Fibroblast of pulmonary artery (primary cell): Measurements from ENCODE around the gene ENSA.
"Not testable (repeated sequence)": the region's sequence is repeated elsewhere in the genome, so short reads cannot be mapped to it uniquely, and the experiment has no call there.

Experiments used
- DNase-seq: peaks from one replicate; pipeline ENCODE4 v3.0.0-alpha.2; 2010; ENCODE audit warnings: low read depth
- H3K4me3 ChIP-seq: replicated peaks from 2 replicates; pipeline ENCODE4 v1.5.1; 2011; ENCODE audit warnings: low read depth, mild to moderate bottlenecking, control low read depth, low read length, moderate library complexity
- TF ChIP-seq, protein P1 (sequence below): IDR thresholded peaks from 2 replicates; pipeline ENCODE4 v1.5.1; 2011; ENCODE audit warnings: mild to moderate bottlenecking, control low read depth, low read length, inconsistent platforms; ENCODE audit errors: missing control alignments

The ENSA gene

DNA sequence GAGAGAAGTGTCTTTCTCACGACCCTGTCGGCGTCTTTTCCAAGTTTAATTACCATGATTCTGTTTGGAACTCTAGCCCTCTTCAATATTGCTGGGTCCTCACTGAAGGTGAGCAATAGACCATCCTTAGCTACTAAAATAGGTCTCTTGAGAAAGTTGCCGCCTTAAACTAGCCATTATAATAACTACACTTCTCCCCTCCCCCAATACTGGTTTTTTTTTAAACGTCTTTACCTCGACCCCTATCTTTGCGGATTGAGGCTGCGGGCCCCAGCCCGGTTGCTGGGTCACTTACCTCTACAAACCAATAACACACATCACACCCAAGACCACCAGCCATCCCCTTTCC lies 672 bp downstream of the ENSA start:
- DNase-seq = no peak
- TF ChIP-seq, protein P1, sequence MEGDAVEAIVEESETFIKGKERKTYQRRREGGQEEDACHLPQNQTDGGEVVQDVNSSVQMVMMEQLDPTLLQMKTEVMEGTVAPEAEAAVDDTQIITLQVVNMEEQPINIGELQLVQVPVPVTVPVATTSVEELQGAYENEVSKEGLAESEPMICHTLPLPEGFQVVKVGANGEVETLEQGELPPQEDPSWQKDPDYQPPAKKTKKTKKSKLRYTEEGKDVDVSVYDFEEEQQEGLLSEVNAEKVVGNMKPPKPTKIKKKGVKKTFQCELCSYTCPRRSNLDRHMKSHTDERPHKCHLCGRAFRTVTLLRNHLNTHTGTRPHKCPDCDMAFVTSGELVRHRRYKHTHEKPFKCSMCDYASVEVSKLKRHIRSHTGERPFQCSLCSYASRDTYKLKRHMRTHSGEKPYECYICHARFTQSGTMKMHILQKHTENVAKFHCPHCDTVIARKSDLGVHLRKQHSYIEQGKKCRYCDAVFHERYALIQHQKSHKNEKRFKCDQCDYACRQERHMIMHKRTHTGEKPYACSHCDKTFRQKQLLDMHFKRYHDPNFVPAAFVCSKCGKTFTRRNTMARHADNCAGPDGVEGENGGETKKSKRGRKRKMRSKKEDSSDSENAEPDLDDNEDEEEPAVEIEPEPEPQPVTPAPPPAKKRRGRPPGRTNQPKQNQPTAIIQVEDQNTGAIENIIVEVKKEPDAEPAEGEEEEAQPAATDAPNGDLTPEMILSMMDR = no peak
- peak overlapping the region; percentile 80 for H3K4me3 ChIP-seq

DNA sequence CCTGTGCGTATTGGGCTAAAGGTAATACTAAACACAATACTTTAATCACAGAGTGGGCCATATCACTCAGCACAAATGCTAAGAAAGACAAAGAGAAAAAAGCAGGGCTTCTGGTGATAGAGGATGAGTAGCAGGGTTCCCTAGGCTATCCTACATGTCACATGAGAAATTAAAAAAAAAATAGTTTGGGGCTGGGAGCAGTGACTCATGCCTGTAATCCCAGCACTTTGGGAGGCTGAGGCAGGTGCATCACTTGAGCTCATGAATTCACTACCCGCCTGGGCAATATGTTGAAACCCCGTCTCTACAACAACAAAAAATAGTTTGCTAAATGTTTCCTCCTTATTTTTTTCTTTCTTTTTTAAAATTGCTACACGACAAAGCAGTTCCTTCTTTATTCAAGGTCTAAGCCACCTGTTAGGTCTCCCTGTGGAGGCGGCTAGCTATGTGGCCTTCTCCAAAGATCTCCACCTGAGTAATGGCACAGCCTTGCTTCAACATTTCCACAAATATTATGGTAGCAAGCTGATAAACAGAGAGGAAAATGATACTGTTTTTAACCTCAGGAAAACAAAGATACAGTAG lies 1.5 kb downstream of the ENSA start:
- peak overlapping the region; percentile 80 for H3K4me3 ChIP-seq
- TF ChIP-seq, protein P1 = no peak
- DNase-seq = no peak

DNA sequence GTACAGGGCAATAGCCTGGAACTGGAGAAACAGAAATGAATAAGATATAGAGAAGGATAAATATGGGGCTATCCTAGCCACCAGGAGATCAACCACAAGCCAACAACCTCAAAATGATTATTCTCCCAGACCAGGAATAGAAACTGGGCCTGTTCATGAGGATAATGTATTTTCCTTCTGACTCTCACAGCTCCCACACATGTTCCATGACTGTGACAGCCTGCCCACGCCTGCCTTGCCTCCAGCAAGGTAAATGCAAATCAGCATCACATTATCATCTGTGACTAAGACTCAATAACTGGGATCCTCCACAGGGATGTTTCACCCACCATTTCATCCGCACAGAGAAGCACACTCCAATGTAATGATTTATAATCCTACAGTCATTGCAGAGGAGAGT lies 3.3 kb downstream of the ENSA start:
- H3K4me3 ChIP-seq = no peak overlapping the region
- no peak for DNase-seq
- TF ChIP-seq, protein P1 = no peak

DNA sequence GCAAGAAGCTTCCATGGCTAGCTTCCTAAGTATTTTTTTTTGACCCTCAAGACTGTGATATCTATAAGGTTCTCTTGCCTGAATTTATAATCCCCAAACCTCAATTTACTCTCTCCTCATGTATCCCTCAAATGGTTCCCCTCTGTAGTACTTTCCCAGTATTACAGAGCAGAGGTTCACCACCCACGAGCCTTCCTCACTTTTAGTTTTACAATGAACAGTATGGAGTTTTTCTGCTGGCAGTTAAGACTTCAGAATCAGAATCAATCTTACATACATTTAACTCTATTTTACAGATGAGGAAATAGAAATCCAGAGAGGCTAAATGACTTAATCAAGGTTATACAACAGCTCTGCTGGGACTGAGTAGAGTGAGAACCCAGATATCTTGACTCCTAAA lies 4.9 kb downstream of the ENSA start:
- DNase-seq, H3K4me3 ChIP-seq: not testable (repeated sequence)

DNA sequence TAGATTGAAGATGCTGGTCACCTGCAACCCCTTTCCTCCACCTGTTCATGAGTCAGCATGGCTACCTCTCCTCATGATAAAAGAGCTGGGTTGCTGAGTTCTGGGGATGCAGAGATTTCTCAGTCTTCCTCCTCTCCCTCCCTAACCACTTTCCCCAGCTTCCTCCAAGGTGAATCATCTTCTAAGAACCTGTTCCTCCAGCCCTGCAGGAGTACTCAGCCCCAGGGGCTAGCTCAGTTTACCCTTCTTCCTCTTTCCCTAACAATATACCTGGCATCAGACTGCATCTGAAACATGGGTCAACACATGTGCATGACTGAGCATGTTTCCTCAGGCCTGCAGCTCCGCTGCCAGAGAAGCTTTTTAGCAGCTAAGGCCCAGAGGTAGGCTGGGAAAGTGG lies 5.3 kb downstream of the ENSA start:
- H3K4me3 ChIP-seq, DNase-seq: not testable (repeated sequence)

DNA sequence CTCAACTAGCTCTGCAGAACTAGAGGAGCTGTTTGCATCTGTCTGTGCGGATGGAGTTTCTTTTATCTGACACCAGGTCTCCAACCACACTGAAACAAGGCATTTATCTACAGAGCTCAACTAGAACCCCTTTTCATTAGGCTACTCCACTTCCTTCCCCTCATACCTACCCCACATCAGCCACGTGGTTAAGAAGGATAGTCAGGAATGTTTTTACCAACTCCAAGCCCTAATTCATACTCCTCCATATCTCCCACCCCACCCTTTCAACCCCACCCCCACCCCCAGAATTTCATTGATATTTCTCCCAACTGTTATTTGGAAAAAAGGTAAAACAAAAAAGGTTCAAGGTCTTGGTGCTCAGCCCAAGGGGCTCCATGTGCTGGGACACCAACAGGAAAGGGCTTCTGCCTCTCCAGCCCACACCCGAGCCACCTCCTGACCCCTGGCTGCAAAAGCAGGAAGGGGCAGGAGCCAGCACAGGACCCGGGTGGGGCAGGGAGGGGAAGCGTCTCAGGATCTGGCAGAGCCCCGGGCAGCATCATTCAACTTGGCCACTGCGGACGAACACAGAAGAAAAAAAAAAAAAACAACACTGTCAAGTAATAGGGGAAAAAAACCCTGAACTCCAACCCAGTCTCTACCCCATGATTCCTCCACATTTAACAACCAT lies 7.0 kb downstream of the ENSA start:
- no peak for DNase-seq
- H3K4me3 ChIP-seq = no peak overlapping the region
- TF ChIP-seq, protein P1 = no peak

DNA sequence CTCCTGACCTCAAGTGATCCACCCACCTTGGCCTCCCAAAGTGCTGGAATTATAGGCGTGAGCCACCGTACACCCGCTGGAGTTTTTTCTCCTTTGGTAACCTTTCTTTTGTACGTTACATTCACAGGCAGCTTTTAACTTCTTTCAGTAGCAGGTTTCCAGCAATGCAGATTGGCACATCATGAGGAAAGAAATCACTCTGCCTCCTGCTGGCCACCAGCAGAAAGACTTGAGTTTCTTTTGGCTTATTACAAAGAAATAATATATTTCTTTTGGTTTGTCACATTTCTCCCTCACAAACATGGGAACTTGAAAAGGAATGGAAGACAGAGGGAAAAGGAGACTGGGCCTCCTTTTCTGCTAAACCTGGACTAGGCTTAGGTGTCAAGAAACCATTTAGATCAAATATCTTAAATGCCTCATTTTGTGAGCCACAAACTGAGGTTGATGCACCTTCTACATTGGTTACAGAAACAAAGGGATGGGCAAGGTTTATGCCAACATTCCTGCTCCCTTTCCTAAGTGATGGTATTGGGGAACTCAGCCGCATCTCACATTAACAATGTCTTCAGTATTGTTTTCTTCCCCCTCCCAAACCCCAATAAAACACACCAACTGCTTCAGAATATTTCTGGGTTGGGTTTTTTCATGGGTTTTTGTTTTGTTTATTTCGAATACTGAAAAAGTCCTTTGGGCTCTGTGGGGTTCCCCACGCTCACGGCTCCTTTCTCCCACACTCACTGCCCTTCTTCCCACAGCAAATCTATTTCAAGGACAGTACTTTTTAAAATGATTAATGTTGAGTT lies 7.7 kb downstream of the ENSA start:
- peak; percentile 87 for DNase-seq
- TF ChIP-seq, protein P1 = peak; percentile 75
- no peak overlapping the region for H3K4me3 ChIP-seq

DNA sequence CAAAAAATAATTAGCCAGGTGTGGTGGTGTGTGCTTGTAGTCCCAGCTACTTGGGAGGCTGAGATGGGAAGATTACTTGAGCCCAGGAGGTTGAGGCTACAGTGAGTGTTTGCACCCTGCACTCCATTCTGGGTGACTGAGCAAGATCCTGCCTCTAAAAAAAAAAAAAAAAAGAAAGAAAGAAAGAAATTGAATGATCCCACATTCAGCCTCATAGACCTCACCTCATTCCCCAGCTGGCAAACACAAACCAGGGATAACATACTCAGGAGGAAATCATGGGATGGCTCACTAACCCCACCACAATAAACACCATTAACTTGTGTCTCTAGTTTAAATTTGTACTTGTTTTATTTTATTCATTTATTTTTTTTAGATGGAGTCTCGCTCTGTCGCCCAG lies 8.5 kb downstream of the ENSA start:
- H3K4me3 ChIP-seq = no peak overlapping the region
- DNase-seq = no peak
- TF ChIP-seq, protein P1 = no peak
